ENCODE data around the gene LMX1B.

LMX1B gene

DNA sequence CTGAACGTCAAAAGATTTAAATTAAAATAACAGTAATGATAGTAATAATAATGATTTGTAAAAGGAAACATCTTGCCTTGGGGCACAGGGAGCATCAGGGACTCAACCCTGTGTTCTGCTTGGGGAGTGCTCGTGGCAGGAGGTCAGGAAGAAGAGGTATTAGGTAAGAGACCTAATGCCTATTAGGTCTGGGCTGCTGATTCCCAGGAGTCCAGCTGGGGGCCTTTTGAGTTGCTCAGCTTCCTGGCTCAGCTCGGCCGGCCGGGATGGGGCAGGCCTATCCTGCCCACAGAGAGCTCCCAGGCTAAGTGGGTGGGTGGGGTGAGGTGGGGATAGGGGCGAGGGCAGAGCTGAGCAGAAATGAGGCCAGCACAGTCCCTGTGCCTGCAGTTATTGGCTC, 17.5 kb downstream of the LMX1B start:
- H3K4me3 ChIP-seq (ENCODE audit: insufficient read depth, low read depth, low read length, poor library complexity, severe bottlenecking): no peak overlapping the region
- H3K9me3 ChIP-seq (ENCODE audit: control insufficient read depth, low read length): no peaks in the 10 kb centered on the region
- H3K27ac ChIP-seq (ENCODE audit: insufficient read depth, low read length, poor library complexity, severe bottlenecking): no peak overlapping the region
- peaks cover 43% of the 10 kb centered on the region for H3K27me3 ChIP-seq (replicated peaks; ENCODE audit: control insufficient read depth, insufficient read depth, low read length, poor library complexity, severe bottlenecking)
- H3K36me3 ChIP-seq (ENCODE audit: control insufficient read depth, insufficient read depth, low read length): no peaks in the 10 kb centered on the region
- no peak for DNase-seq
- peaks cover 7% of the 10 kb centered on the region for H3K4me1 ChIP-seq (ENCODE audit: control insufficient read depth, insufficient read depth, low read length, poor library complexity, severe bottlenecking)

- no peak for DNase-seq
- H3K27me3 ChIP-seq (replicated peaks; ENCODE audit: control insufficient read depth, insufficient read depth, low read length, poor library complexity, severe bottlenecking): peaks cover 38% of the 10 kb centered on the region
- no peaks in the 10 kb centered on the region for H3K36me3 ChIP-seq (ENCODE audit: control insufficient read depth, insufficient read depth, low read length)
- no peak overlapping the region for H3K4me3 ChIP-seq (ENCODE audit: insufficient read depth, low read depth, low read length, poor library complexity, severe bottlenecking)
- H3K4me1 ChIP-seq (ENCODE audit: control insufficient read depth, insufficient read depth, low read length, poor library complexity, severe bottlenecking): no peaks in the 10 kb centered on the region
- no peaks in the 10 kb centered on the region for H3K9me3 ChIP-seq (ENCODE audit: control insufficient read depth, low read length)
- H3K27ac ChIP-seq (ENCODE audit: insufficient read depth, low read length, poor library complexity, severe bottlenecking): no peak overlapping the region
These were observed 20.3 kb downstream of the LMX1B start for GRCh38 chr9:126633881-126634558.

- Histone ChIP-seq H3K9me3 (ENCODE audit: control insufficient read depth, low read length) (no peaks in the 10 kb centered on the region), H3K4me1 (ENCODE audit: control insufficient read depth, insufficient read depth, low read length, poor library complexity, severe bottlenecking) (no peaks in the 10 kb centered on the region), H3K36me3 (ENCODE audit: control insufficient read depth, insufficient read depth, low read length) (no peaks in the 10 kb centered on the region), H3K27me3 (replicated peaks; ENCODE audit: control insufficient read depth, insufficient read depth, low read length, poor library complexity, severe bottlenecking) (peaks cover 34% of the 10 kb centered on the region), H3K27ac (ENCODE audit: insufficient read depth, low read length, poor library complexity, severe bottlenecking) (no peak overlapping the region), H3K4me3 (ENCODE audit: insufficient read depth, low read depth, low read length, poor library complexity, severe bottlenecking) (no peak overlapping the region)
- no peak for DNase-seq
These were observed 21.3 kb downstream of the LMX1B start for GRCh38 chr9:126635061-126635460.

GRCh38 chr9:126635661-126636439, 22.1 kb downstream of the LMX1B start:
- no peak overlapping the region for H3K4me3 ChIP-seq (ENCODE audit: insufficient read depth, low read depth, low read length, poor library complexity, severe bottlenecking)
- no peak for DNase-seq
- no peaks in the 10 kb centered on the region for H3K36me3 ChIP-seq (ENCODE audit: control insufficient read depth, insufficient read depth, low read length)
- H3K4me1 ChIP-seq (ENCODE audit: control insufficient read depth, insufficient read depth, low read length, poor library complexity, severe bottlenecking): no peaks in the 10 kb centered on the region
- H3K9me3 ChIP-seq (ENCODE audit: control insufficient read depth, low read length): no peaks in the 10 kb centered on the region
- H3K27me3 ChIP-seq (replicated peaks; ENCODE audit: control insufficient read depth, insufficient read depth, low read length, poor library complexity, severe bottlenecking): peaks cover 26% of the 10 kb centered on the region
- H3K27ac ChIP-seq (ENCODE audit: insufficient read depth, low read length, poor library complexity, severe bottlenecking): no peak overlapping the region

- no peaks in the 10 kb centered on the region for H3K36me3 ChIP-seq (ENCODE audit: control insufficient read depth, insufficient read depth, low read length)
- H3K27ac ChIP-seq (ENCODE audit: insufficient read depth, low read length, poor library complexity, severe bottlenecking): no peak overlapping the region
- no peak overlapping the region for H3K4me3 ChIP-seq (ENCODE audit: insufficient read depth, low read depth, low read length, poor library complexity, severe bottlenecking)
- peak in 2 of 3 donors; percentile 16 to 59 for DNase-seq
- no peaks in the 10 kb centered on the region for H3K9me3 ChIP-seq (ENCODE audit: control insufficient read depth, low read length)
- no peaks in the 10 kb centered on the region for H3K4me1 ChIP-seq (ENCODE audit: control insufficient read depth, insufficient read depth, low read length, poor library complexity, severe bottlenecking)
- H3K27me3 ChIP-seq (replicated peaks; ENCODE audit: control insufficient read depth, insufficient read depth, low read length, poor library complexity, severe bottlenecking): peaks cover 21% of the 10 kb centered on the region
These were observed 23.5 kb downstream of the LMX1B start for GRCh38 chr9:126636983-126637798.

DNA sequence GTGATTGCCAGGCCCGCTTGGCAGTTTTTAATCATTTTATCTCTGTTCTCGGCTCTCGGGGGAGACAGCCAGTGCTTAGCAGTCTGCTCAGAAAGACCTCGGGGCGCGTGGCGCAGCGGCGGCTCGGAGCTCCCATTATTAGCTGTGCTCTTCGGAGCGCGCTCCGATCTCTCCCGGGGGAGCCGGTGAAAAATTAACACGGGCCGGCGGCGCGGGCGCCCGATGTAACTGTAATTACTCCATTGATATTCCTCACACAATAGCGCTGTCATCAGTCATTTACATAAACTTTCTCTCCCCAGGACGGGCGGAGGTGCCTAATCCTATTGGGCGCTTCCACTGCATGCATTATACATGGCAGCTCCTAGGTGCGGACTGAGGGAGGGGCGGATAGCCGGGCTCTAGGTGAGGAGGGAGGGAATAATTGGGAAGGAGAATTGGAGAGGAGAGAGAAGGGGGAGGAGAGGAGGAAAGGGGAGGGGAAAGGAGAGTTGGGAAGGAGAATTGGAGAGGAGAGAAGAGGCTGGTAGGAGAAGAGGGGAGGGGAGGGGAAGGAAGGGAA, 24.9 kb downstream of the LMX1B start:
- Histone ChIP-seq H3K27ac (ENCODE audit: insufficient read depth, low read length, poor library complexity, severe bottlenecking) (no peak overlapping the region), H3K9me3 (ENCODE audit: control insufficient read depth, low read length) (no peaks in the 10 kb centered on the region), H3K36me3 (ENCODE audit: control insufficient read depth, insufficient read depth, low read length) (no peaks in the 10 kb centered on the region), H3K4me3 (ENCODE audit: insufficient read depth, low read depth, low read length, poor library complexity, severe bottlenecking) (no peak overlapping the region), H3K4me1 (ENCODE audit: control insufficient read depth, insufficient read depth, low read length, poor library complexity, severe bottlenecking) (no peaks in the 10 kb centered on the region), H3K27me3 (replicated peaks; ENCODE audit: control insufficient read depth, insufficient read depth, low read length, poor library complexity, severe bottlenecking) (peaks cover 16% of the 10 kb centered on the region)
- no peak for DNase-seq

- no peak for DNase-seq
- peaks cover 16% of the 10 kb centered on the region for H3K27me3 ChIP-seq (replicated peaks; ENCODE audit: control insufficient read depth, insufficient read depth, low read length, poor library complexity, severe bottlenecking)
These were observed 25.7 kb downstream of the LMX1B start for GRCh38 chr9:126639318-126640000.

GRCh38 chr9:126641118-126641851, 27.6 kb downstream of the LMX1B start:
- peaks cover 16% of the 10 kb centered on the region for H3K27me3 ChIP-seq (replicated peaks; ENCODE audit: control insufficient read depth, insufficient read depth, low read length, poor library complexity, severe bottlenecking)

More at GRCh38 chr9:126639318-126640000, 25.7 kb downstream of the LMX1B start:
- no peak overlapping the region for H3K4me3 ChIP-seq (ENCODE audit: insufficient read depth, low read depth, low read length, poor library complexity, severe bottlenecking)
- no peaks in the 10 kb centered on the region for H3K36me3 ChIP-seq (ENCODE audit: control insufficient read depth, insufficient read depth, low read length)
- H3K27ac ChIP-seq (ENCODE audit: insufficient read depth, low read length, poor library complexity, severe bottlenecking): no peak overlapping the region
- no peaks in the 10 kb centered on the region for H3K4me1 ChIP-seq (ENCODE audit: control insufficient read depth, insufficient read depth, low read length, poor library complexity, severe bottlenecking)
- no peaks in the 10 kb centered on the region for H3K9me3 ChIP-seq (ENCODE audit: control insufficient read depth, low read length)

More at GRCh38 chr9:126641118-126641851, 27.6 kb downstream of the LMX1B start:
- Histone ChIP-seq H3K27ac (ENCODE audit: insufficient read depth, low read length, poor library complexity, severe bottlenecking) (no peak overlapping the region), H3K4me3 (ENCODE audit: insufficient read depth, low read depth, low read length, poor library complexity, severe bottlenecking) (no peak overlapping the region), H3K36me3 (ENCODE audit: control insufficient read depth, insufficient read depth, low read length) (no peaks in the 10 kb centered on the region), H3K9me3 (ENCODE audit: control insufficient read depth, low read length) (no peaks in the 10 kb centered on the region), H3K4me1 (ENCODE audit: control insufficient read depth, insufficient read depth, low read length, poor library complexity, severe bottlenecking) (no peaks in the 10 kb centered on the region)
- no peak for DNase-seq

Measured in effector memory CD4-positive, alpha-beta T cell (primary cell).